Measurements from ENCODE around the gene DGCR2.

GRCh38 chr22:18999008-18999407 lies 123.2 kb downstream of the DGCR2 start:
- TF ChIP-seq CTCF (IDR thresholded peaks at IDR 0.05) (no peak), POLR2AphosphoS5 (IDR thresholded peaks at IDR 0.05) (no peak), POLR2A (IDR thresholded peaks at IDR 0.05) (no peak)
